Dermis blood vessel endothelial cell (primary cell): Measurements from ENCODE around the gene MIP. TPM values are rescaled to one million over a fixed set of nuclear protein-coding genes. Genes with fewer than 3 reads are reported as not detected.
"Not testable (repeated sequence)": the region's sequence is repeated elsewhere in the genome, so short reads cannot be mapped to it uniquely, and the experiment has no call there.

Source experiments
- DNase-seq: peaks from one replicate; pipeline ENCODE4 v3.0.0; 2010
- total RNA-seq: library from RNA; depleted of rRNA; stranded (reverse); fragments of >200 nt; gene quantifications from 2 replicates; pipeline ENCODE4 v1.2.3, GENCODE V29; 2014

MIP gene
- not detected in 2 replicates for total RNA-seq

GRCh38 chr12:56454557-56454956 lies at the start of gene MIP:
Gene MIP, minus strand, starts transcription at chr12:56454657. Its CDS starts 44 bp downstream, at chr12:56454613.
- DNase-seq = no peak

- DNase-seq = not testable (repeated sequence)
These were observed 45.4 kb upstream of the MIP start for GRCh38 chr12:56499879-56500278.

GRCh38 chr12:56499452-56499851 lies 45.0 kb upstream of the MIP start:
- not testable (repeated sequence) for DNase-seq

GRCh38 chr12:56498126-56498902 lies 43.9 kb upstream of the MIP start:
- not testable (repeated sequence) for DNase-seq

- DNase-seq = peak; percentile 36
These were observed 42.2 kb upstream of the MIP start for GRCh38 chr12:56496704-56497103.

GRCh38 chr12:56494481-56494880 lies 40.0 kb upstream of the MIP start:
- not testable (repeated sequence) for DNase-seq

- not testable (repeated sequence) for DNase-seq
These were observed 39.6 kb upstream of the MIP start for GRCh38 chr12:56494106-56494415.

GRCh38 chr12:56493409-56494105 lies 39.1 kb upstream of the MIP start:
- DNase-seq = not testable (repeated sequence)

GRCh38 chr12:56490360-56490759 lies 35.9 kb upstream of the MIP start:
- no peak for DNase-seq

- peak; percentile 77 for DNase-seq
These were observed 33.8 kb upstream of the MIP start, which contains the start of gene GLS2 for GRCh38 chr12:56488041-56488955. Gene GLS2, minus strand, starts transcription at chr12:56488161. Its CDS starts 43 bp downstream, at chr12:56488118.

- DNase-seq = peak; percentile 32
These were observed 33.1 kb upstream of the MIP start for GRCh38 chr12:56487448-56488040.

GRCh38 chr12:56486694-56487093 lies 32.2 kb upstream of the MIP start:
- DNase-seq = no peak

GRCh38 chr12:56484566-56484965 lies 30.1 kb upstream of the MIP start:
- no peak for DNase-seq

GRCh38 chr12:56479625-56480024 lies 25.2 kb upstream of the MIP start:
- DNase-seq = no peak

- DNase-seq = no peak
These were observed 23.2 kb upstream of the MIP start for GRCh38 chr12:56477521-56478225.

GRCh38 chr12:56476972-56477432 lies 22.5 kb upstream of the MIP start:
- no peak for DNase-seq

- DNase-seq = no peak
These were observed 21.7 kb upstream of the MIP start for GRCh38 chr12:56476143-56476542.

GRCh38 chr12:56474389-56474788 lies 19.9 kb upstream of the MIP start:
- no peak for DNase-seq

GRCh38 chr12:56469007-56469930 lies 14.8 kb upstream of the MIP start:
- peak; percentile 35 for DNase-seq

GRCh38 chr12:56468216-56469006 lies 14.0 kb upstream of the MIP start, which contains the start of gene SPRYD4:
Gene SPRYD4, plus strand, starts transcription at chr12:56468578. Its CDS starts 14 bp downstream, at chr12:56468592.
- peak; percentile 96 for DNase-seq
